KMS-11 (cell line): Measurements from ENCODE around the gene NFASC.

ENCODE experiments used
- H2AFZ ChIP-seq: fragments of 200-600 bp; sonication (generic); 2 replicates; pipeline ENCODE4 v1.6.1; 2016; ENCODE audit warnings: antibody characterized with exemption, mixed run types, low read depth
- H3K27ac ChIP-seq: fragments of 200-600 bp; sonication (generic); 2 replicates; pipeline ENCODE4 v1.6.1; 2016; ENCODE audit warnings: mild to moderate bottlenecking, mixed run types
- H3K27me3 ChIP-seq: fragments of 200-600 bp; sonication (generic); 2 replicates; pipeline ENCODE4 v1.6.1; 2017; ENCODE audit warnings: mild to moderate bottlenecking, low read depth, mixed run types, moderate library complexity; ENCODE audit not compliant: insufficient read depth
- H3K36me3 ChIP-seq: fragments of 200-600 bp; sonication (generic); 2 replicates; pipeline ENCODE4 v1.6.1; 2017; ENCODE audit warnings: mild to moderate bottlenecking, mixed run types; ENCODE audit not compliant: insufficient read depth
- H3K4me1 ChIP-seq: fragments of 200-600 bp; sonication (generic); 2 replicates; pipeline ENCODE4 v1.6.1; 2016; ENCODE audit warnings: mild to moderate bottlenecking, low read depth, mixed run types; ENCODE audit not compliant: poor library complexity, severe bottlenecking
- H3K4me2 ChIP-seq: fragments of 200-600 bp; sonication (generic); 2 replicates; pipeline ENCODE4 v1.7.0; 2016; ENCODE audit warnings: mild to moderate bottlenecking, mixed run types
- H3K4me3 ChIP-seq: fragments of 200-600 bp; sonication (generic); IDR thresholded peaks from 2 replicates; pipeline ENCODE4 v1.6.1; 2017; ENCODE audit warnings: low read depth, low read length, mixed read lengths; ENCODE audit not compliant: insufficient read depth
- H3K79me2 ChIP-seq: fragments of 200-600 bp; sonication (generic); 2 replicates; pipeline ENCODE4 v1.6.1; 2016; ENCODE audit warnings: low read depth, mixed run types; ENCODE audit not compliant: insufficient read depth
- H3K9ac ChIP-seq: fragments of 200-600 bp; sonication (generic); 2 replicates; pipeline ENCODE4 v1.6.1; 2016; ENCODE audit warnings: mild to moderate bottlenecking, mixed run types
- H4K20me1 ChIP-seq: fragments of 200-600 bp; sonication (generic); 2 replicates; pipeline ENCODE4 v1.6.1; 2016; ENCODE audit warnings: mild to moderate bottlenecking, mixed run types; ENCODE audit not compliant: insufficient read depth
- TF ChIP-seq, protein P1 (sequence below): fragments of 200-600 bp; sonication (generic); conservative IDR thresholded peaks from 2 replicates; pipeline ENCODE4 v1.6.1; 2017; ENCODE audit warnings: low read depth, mild to moderate bottlenecking, antibody characterized with exemption, low read length, moderate library complexity, mixed read lengths

Gene NFASC

DNA sequence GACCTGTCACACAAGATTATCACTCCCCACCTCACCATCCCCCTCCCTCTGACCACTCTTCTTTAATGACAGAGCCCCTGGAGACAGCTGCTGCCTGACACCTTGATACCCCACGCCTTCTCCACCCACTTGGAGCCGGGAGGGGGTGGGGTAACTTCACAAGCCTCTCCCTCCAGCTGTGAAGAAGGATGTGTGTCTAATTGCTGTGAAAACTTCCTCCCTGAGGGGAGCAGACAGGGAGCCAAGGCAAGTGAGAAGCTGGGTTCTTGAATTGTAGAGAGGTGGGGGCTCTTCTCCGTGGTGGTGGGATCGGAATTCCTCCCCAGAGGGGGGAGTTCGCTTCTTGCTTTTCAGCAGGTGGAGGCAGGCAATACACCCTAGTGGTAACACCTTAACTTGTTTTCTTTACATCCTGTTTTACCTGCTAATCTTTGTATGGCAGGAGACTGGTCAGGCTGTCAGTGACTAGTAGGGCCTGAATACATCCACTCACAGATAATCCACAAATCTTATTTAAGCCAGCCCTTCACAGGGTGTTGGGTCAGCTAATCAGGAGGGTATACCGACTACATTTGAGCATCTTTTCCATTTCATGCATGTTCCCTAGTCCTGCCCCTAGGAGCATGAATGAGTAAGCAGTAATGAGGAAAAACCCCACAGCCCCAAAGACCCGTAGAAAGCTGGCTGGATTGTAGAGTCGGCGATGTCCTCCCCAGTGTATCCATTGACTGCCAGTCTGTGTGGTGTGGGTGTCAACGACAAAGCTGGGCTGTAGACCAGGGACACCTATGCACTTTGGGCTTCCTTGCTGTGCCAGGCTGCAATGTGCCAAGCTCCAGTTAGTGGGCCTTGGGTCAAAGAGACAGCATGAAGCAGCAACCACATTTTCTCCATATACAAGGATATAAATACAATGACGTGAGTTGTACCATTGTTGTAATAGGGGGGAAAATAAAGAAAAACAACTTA, 57.3 kb downstream of the NFASC start:
- H3K27ac ChIP-seq: no peak overlapping the region
- no peaks in the 10 kb centered on the region for H4K20me1 ChIP-seq
- no peaks in the 10 kb centered on the region; the same call in 1 of the 2 replicates for H3K27me3 ChIP-seq
- no peak overlapping the region for H3K9ac ChIP-seq
- no peak overlapping the region for H3K4me3 ChIP-seq
- H3K79me2 ChIP-seq: no peaks in the 10 kb centered on the region
- no peaks in the 10 kb centered on the region for H3K4me1 ChIP-seq
- H3K36me3 ChIP-seq: no peaks in the 10 kb centered on the region
- H3K4me2 ChIP-seq: no peak overlapping the region
- no peak overlapping the region for H2AFZ ChIP-seq
- TF ChIP-seq, protein P1, sequence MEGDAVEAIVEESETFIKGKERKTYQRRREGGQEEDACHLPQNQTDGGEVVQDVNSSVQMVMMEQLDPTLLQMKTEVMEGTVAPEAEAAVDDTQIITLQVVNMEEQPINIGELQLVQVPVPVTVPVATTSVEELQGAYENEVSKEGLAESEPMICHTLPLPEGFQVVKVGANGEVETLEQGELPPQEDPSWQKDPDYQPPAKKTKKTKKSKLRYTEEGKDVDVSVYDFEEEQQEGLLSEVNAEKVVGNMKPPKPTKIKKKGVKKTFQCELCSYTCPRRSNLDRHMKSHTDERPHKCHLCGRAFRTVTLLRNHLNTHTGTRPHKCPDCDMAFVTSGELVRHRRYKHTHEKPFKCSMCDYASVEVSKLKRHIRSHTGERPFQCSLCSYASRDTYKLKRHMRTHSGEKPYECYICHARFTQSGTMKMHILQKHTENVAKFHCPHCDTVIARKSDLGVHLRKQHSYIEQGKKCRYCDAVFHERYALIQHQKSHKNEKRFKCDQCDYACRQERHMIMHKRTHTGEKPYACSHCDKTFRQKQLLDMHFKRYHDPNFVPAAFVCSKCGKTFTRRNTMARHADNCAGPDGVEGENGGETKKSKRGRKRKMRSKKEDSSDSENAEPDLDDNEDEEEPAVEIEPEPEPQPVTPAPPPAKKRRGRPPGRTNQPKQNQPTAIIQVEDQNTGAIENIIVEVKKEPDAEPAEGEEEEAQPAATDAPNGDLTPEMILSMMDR: no peak

DNA sequence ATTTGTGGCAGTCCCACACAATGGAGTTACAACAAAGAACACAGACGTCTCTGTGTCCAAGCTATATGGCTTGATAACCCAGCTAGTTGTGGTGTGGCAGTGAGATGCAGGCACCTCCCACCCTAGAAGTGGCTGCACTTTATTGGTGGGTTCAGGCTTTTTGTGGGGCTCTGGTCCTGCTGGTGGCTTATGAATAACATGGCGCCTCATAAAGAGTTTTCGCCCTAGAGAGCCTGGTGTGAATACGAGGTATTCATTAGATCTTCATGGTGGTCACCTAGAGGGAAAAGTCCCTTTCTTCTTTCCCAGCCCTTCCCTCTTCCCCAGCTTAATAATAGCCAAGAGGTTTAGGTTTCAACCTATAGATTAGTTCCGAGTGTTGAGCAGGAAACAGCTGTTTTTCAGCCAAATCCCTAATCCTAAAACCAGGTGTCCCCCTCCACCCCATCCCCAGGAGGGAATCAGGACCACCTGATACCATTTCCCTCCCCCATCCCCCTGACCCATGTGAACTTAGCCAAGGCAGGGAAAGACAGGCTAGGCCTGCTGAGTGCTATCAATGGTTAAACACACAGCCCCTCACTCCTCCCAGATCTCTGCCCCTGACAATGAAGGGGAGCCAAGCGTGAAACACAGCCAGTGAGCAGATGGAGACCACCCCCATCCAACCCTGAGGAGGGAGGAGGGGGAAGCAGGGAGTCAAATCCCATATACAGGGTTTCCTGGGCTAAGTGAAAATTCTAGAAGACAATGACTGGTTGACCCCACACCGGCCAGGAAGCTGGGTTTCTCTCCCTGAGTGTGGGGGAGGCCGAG, 58.2 kb downstream of the NFASC start:
- no peak overlapping the region for H3K27ac ChIP-seq
- no peaks in the 10 kb centered on the region for H3K4me1 ChIP-seq
- no peaks in the 10 kb centered on the region for H4K20me1 ChIP-seq
- no peaks in the 10 kb centered on the region for H3K79me2 ChIP-seq
- TF ChIP-seq, protein P1: no peak
- H2AFZ ChIP-seq: no peak overlapping the region
- no peaks in the 10 kb centered on the region; the same call in 1 of the 2 replicates for H3K27me3 ChIP-seq
- H3K4me3 ChIP-seq: no peak overlapping the region
- no peak overlapping the region for H3K4me2 ChIP-seq
- H3K9ac ChIP-seq: no peak overlapping the region
- no peaks in the 10 kb centered on the region for H3K36me3 ChIP-seq

DNA sequence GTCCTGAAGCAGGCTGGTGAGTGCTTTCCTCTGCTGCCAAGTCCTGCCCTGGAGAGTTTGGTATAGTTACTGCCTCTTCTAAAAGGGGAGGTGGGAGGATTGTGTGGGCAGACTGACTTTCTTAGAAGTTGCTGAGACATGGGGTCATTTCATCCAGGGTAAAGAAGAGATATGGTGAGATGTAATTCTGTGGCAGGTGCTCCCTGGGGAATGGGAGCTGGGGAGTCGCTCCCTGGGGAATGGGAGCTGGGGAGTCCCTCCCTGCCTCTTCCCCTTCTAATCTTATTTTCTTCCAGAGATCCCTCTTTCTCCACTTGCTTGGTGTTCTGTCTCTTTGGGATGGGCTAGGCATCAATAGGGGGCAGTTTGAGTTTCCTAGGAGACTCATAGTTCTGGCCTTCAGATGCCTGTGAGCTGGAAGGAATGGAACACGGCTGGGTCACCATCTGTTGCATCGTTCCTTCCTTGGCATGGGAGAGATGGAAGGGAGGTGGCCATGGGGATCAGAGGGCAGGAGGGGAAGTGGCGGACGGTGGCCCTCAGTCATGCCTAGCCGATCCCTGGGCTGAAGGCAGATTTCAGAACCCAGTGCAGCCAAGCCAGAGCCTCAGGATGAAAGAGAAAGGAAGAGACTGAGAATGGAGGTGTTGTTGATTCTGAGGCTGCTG, 59.0 kb downstream of the NFASC start:
- no peak overlapping the region for H3K27ac ChIP-seq
- H3K79me2 ChIP-seq: no peaks in the 10 kb centered on the region
- H3K9ac ChIP-seq: no peak overlapping the region
- no peaks in the 10 kb centered on the region for H3K36me3 ChIP-seq
- no peaks in the 10 kb centered on the region; the same call in 1 of the 2 replicates for H3K27me3 ChIP-seq
- TF ChIP-seq, protein P1: no peak
- H3K4me1 ChIP-seq: no peaks in the 10 kb centered on the region
- H3K4me2 ChIP-seq: no peak overlapping the region
- H3K4me3 ChIP-seq: no peak overlapping the region
- no peak overlapping the region for H2AFZ ChIP-seq
- H4K20me1 ChIP-seq: no peaks in the 10 kb centered on the region

DNA sequence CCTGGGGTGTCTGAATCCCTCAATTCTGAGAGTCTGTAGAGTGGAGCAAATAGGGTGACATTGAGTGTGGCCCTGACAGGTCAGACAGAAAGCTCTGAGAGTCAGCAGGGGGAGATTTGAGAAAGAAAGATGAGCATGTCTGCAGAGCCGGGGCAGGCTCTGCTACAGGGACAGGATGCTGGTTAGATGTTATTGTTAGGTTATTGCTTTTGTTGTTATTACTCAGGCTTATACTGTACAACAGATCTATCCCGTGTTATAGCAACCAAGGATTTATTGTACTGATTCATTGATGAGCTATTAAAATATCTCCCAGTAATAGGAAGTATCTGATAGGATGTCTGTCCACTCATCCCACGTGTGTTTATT, 59.5 kb downstream of the NFASC start:
- no peaks in the 10 kb centered on the region; the same call in 1 of the 2 replicates for H3K27me3 ChIP-seq
- H3K4me1 ChIP-seq: no peaks in the 10 kb centered on the region
- no peak overlapping the region for H2AFZ ChIP-seq
- TF ChIP-seq, protein P1: no peak
- no peak overlapping the region for H3K27ac ChIP-seq
- H3K79me2 ChIP-seq: no peaks in the 10 kb centered on the region
- H3K9ac ChIP-seq: no peak overlapping the region
- H3K36me3 ChIP-seq: no peaks in the 10 kb centered on the region
- H3K4me2 ChIP-seq: no peak overlapping the region
- no peaks in the 10 kb centered on the region for H4K20me1 ChIP-seq
- H3K4me3 ChIP-seq: no peak overlapping the region
